Measurements from ENCODE around the gene ARHGAP44. TPM values are rescaled to one million over a fixed set of nuclear protein-coding genes. Genes with fewer than 3 reads are reported as not detected.

The ARHGAP44 gene
- total RNA-seq, 1 experiment from 2014 or later: 0.40 TPM

DNA sequence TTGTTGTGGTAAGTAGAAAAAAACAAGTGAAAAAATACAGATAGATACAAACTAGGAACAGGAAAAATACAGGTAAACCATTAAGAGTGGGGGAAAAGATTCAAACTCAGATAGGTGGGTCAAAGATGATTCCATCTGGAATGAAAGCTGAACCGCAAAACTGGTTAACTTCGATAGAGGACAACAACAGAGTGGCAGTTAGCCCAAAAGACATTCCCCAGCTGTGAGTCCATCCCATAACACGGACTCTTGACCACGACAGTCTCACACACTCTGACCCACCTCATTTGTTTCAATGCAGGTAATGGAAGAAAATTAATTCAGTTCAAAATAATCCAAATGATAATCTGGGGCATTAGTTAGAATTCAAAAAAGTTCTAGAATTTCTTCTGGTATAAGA is 215.0 kb downstream of the ARHGAP44 start:
- DNase-seq: peak; percentile 60
- H4K20me1 ChIP-seq (ENCODE audit: low read length): 0 out of 2 replicates have a peak, but pooled peaks cover 13% of the 10 kb centered on the region
- peaks cover 9% of the 10 kb centered on the region; the same call in 1 of the 2 replicates for H3K4me1 ChIP-seq (ENCODE audit: insufficient read depth, low read length)
- H3K36me3 ChIP-seq (ENCODE audit: low read depth, low read length): peaks cover 69% of the 10 kb centered on the region
- ATAC-seq: 0 out of 2 replicates have a peak, but pooled peaks have one; percentile 42
- TF ChIP-seq, protein P1, sequence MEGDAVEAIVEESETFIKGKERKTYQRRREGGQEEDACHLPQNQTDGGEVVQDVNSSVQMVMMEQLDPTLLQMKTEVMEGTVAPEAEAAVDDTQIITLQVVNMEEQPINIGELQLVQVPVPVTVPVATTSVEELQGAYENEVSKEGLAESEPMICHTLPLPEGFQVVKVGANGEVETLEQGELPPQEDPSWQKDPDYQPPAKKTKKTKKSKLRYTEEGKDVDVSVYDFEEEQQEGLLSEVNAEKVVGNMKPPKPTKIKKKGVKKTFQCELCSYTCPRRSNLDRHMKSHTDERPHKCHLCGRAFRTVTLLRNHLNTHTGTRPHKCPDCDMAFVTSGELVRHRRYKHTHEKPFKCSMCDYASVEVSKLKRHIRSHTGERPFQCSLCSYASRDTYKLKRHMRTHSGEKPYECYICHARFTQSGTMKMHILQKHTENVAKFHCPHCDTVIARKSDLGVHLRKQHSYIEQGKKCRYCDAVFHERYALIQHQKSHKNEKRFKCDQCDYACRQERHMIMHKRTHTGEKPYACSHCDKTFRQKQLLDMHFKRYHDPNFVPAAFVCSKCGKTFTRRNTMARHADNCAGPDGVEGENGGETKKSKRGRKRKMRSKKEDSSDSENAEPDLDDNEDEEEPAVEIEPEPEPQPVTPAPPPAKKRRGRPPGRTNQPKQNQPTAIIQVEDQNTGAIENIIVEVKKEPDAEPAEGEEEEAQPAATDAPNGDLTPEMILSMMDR (conservative IDR thresholded peaks at IDR 0.05; ENCODE audit: low read depth, low read length): no peak
- TF ChIP-seq EZH2 (IDR thresholded peaks at IDR 0.05; ENCODE audit: low read length, unreplicated experiment) (no peak), EZH2phosphoT487 (IDR thresholded peaks at IDR 0.05; ENCODE audit: borderline replicate concordance, low read length) (no peak)
- no TSS peak for BruUV-seq (replicated peaks)
- H3K9me3 ChIP-seq (ENCODE audit: low read length): no peaks in the 10 kb centered on the region
- no peak overlapping the region for H3K9ac ChIP-seq (ENCODE audit: low read length)
- no peaks in the 10 kb centered on the region for H3F3A ChIP-seq (ENCODE audit: low read length, unreplicated experiment)
- no peaks in the 10 kb centered on the region for H3K9me2 ChIP-seq (replicated peaks; ENCODE audit: low read length)
- intact Hi-C loops (cut with micrococcal nuclease): loop anchor here (5.0 kb wide), 2 partner anchors 747 to 822 kb away; no protein-coding TSS in a partner anchor
- H3K4me2 ChIP-seq (ENCODE audit: low read length): no peak overlapping the region
- H3K4me3 ChIP-seq (ENCODE audit: low read length): no peak overlapping the region
- no peaks in the 10 kb centered on the region for H3K79me2 ChIP-seq (ENCODE audit: low read length)
- H3K27ac ChIP-seq (ENCODE audit: low read length): no peak overlapping the region
- H2AFZ ChIP-seq (ENCODE audit: low read length): no peak overlapping the region
- ChIA-PET POLR2A (ENCODE audit: unreplicated experiment) (no interaction called here), CTCF (no interaction called here)
- H3K27me3 ChIP-seq (ENCODE audit: low read length): no peaks in the 10 kb centered on the region

DNA sequence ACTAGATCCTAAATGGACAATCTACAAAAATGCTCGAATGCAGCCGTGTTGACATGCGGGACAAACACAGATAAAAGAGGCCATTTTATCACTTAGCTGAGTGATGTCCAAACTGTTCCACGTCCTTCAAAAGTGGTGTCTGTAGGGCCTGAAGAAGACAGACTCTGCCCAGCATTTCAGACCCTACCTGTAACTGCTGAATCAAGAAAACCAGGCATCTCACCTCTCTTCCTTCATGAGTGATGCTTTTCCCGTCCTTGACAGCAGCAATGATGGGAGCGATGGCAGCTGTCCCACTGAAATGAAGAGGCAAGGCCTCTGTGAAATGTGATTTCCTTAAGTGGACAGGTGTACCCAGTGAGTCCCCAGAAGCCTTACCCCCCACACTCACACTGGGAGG is 216.2 kb downstream of the ARHGAP44 start:
- H3F3A ChIP-seq (ENCODE audit: low read length, unreplicated experiment): no peaks in the 10 kb centered on the region
- peaks cover 9% of the 10 kb centered on the region; the same call in 1 of the 2 replicates for H3K4me1 ChIP-seq (ENCODE audit: insufficient read depth, low read length)
- peaks cover 69% of the 10 kb centered on the region for H3K36me3 ChIP-seq (ENCODE audit: low read depth, low read length)
- no peak overlapping the region for H3K4me2 ChIP-seq (ENCODE audit: low read length)
- H4K20me1 ChIP-seq (ENCODE audit: low read length): 0 out of 2 replicates have a peak, but pooled peaks cover 13% of the 10 kb centered on the region
- ChIA-PET POLR2A (ENCODE audit: unreplicated experiment) (interaction anchor here (0.6 kb wide), 1 partner anchor 13 kb away, joined by 4 read pairs; no protein-coding TSS in a partner anchor), CTCF (no interaction called here)
- ATAC-seq: no peak
- no peaks in the 10 kb centered on the region for H3K9me2 ChIP-seq (replicated peaks; ENCODE audit: low read length)
- TF ChIP-seq, protein P1 (conservative IDR thresholded peaks at IDR 0.05; ENCODE audit: low read depth, low read length): no peak
- TF ChIP-seq EZH2phosphoT487 (IDR thresholded peaks at IDR 0.05; ENCODE audit: borderline replicate concordance, low read length) (no peak), EZH2 (IDR thresholded peaks at IDR 0.05; ENCODE audit: low read length, unreplicated experiment) (no peak)
- BruUV-seq (replicated peaks): no TSS peak
- no peak overlapping the region for H3K27ac ChIP-seq (ENCODE audit: low read length)
- no peaks in the 10 kb centered on the region for H3K27me3 ChIP-seq (ENCODE audit: low read length)
- no peaks in the 10 kb centered on the region for H3K9me3 ChIP-seq (ENCODE audit: low read length)
- no peak for DNase-seq
- no peak overlapping the region for H3K9ac ChIP-seq (ENCODE audit: low read length)
- no peak overlapping the region for H2AFZ ChIP-seq (ENCODE audit: low read length)
- H3K79me2 ChIP-seq (ENCODE audit: low read length): no peaks in the 10 kb centered on the region
- intact Hi-C loops (cut with micrococcal nuclease): no loop called here
- H3K4me3 ChIP-seq (ENCODE audit: low read length): no peak overlapping the region

DNA sequence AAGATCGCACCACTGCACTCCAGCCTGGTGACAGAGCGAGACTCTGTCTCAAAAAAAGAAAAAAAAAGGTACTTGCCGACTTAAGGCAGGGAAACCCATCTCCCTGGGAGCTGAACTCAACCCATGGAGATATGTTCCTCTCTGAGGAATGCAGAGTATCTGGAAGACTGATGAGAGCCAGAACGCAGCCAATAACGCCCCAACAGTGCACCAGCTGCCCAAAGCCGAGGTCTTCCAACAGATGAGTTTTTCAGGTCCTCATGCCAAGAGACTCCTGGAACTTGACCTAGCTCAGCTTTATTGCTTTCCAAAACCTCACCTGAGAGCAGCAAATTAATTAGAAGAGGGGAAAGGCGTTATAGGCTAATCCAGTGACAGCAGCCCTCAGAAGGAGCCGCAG is 219.2 kb downstream of the ARHGAP44 start:
- Histone ChIP-seq H3F3A (ENCODE audit: low read length, unreplicated experiment) (no peaks in the 10 kb centered on the region), H3K9ac (ENCODE audit: low read length) (no peak overlapping the region), H3K4me3 (ENCODE audit: low read length) (no peak overlapping the region), H3K4me2 (ENCODE audit: low read length) (no peak overlapping the region), H3K79me2 (ENCODE audit: low read length) (no peaks in the 10 kb centered on the region), H4K20me1 (ENCODE audit: low read length) (0 out of 2 replicates have a peak, but pooled peaks cover 11% of the 10 kb centered on the region), H3K36me3 (ENCODE audit: low read depth, low read length) (peaks cover 73% of the 10 kb centered on the region), H3K9me3 (ENCODE audit: low read length) (no peaks in the 10 kb centered on the region), H2AFZ (ENCODE audit: low read length) (no peak overlapping the region), H3K9me2 (replicated peaks; ENCODE audit: low read length) (no peaks in the 10 kb centered on the region), H3K4me1 (ENCODE audit: insufficient read depth, low read length) (peaks cover 9% of the 10 kb centered on the region; the same call in 1 of the 2 replicates), H3K27me3 (ENCODE audit: low read length) (no peaks in the 10 kb centered on the region), H3K27ac (ENCODE audit: low read length) (no peak overlapping the region)
- intact Hi-C loops (cut with micrococcal nuclease): no loop called here
- no peak for TF ChIP-seq EZH2 (IDR thresholded peaks at IDR 0.05; ENCODE audit: low read length, unreplicated experiment)
- no peak for TF ChIP-seq EZH2phosphoT487 (IDR thresholded peaks at IDR 0.05; ENCODE audit: borderline replicate concordance, low read length)
- TF ChIP-seq, protein P1 (conservative IDR thresholded peaks at IDR 0.05; ENCODE audit: low read depth, low read length): no peak
- ChIA-PET POLR2A (ENCODE audit: unreplicated experiment) (no interaction called here), CTCF (no interaction called here)
- BruUV-seq (replicated peaks): no TSS peak
- DNase-seq: no peak
- ATAC-seq: no peak
